Endothelial cell of hepatic sinusoid (primary cell): ENCODE results near the gene PTK6.
"Not testable (repeated sequence)": the region's sequence is repeated elsewhere in the genome, so short reads cannot be mapped to it uniquely, and the experiment has no call there.

Experiments used
- in situ Hi-C: cut with HindIII; loops from 2 replicates; pipeline ENCODE4 v1.10.0; 2017; ENCODE audit warnings: low sequenced_read_pairs

The PTK6 gene

GRCh38 chr20:63536997-63537524 is at the start of gene PTK6:
Gene PTK6 (minus strand): TSS chr20:63537376. CDS start chr20:63537314, 62 bp downstream.
- in situ Hi-C loops = loop anchor here (5.0 to 10.0 kb wide), 6 partner anchors 58 to 345 kb away; partner anchors contain the start of gene KCNQ2

- in situ Hi-C loops = no loop called here
Measured at GRCh38 chr20:63586797-63587196, 49.6 kb upstream of the PTK6 start.

- in situ Hi-C loops = no loop called here
Measured at GRCh38 chr20:63585616-63586565, 48.7 kb upstream of the PTK6 start.

GRCh38 chr20:63582382-63583063 is 45.3 kb upstream of the PTK6 start:
- in situ Hi-C loops = no loop called here

- in situ Hi-C loops = no loop called here
Measured at GRCh38 chr20:63580796-63581461, 43.8 kb upstream of the PTK6 start.

GRCh38 chr20:63579017-63579694 is 42.0 kb upstream of the PTK6 start:
- in situ Hi-C loops = no loop called here

GRCh38 chr20:63578224-63579016 is 41.2 kb upstream of the PTK6 start:
- in situ Hi-C loops = no loop called here

GRCh38 chr20:63577317-63577894 is 40.2 kb upstream of the PTK6 start:
- in situ Hi-C loops = no loop called here

- in situ Hi-C loops = no loop called here
Measured at GRCh38 chr20:63576311-63576710, 39.1 kb upstream of the PTK6 start.

GRCh38 chr20:63574829-63575743 is 37.9 kb upstream of the PTK6 start:
- in situ Hi-C loops = no loop called here

GRCh38 chr20:63574156-63574828 is 37.1 kb upstream of the PTK6 start, which contains the start of gene HELZ2:
Gene HELZ2 (minus strand): TSS chr20:63574239. CDS start chr20:63572385, 1,854 bp downstream.
- in situ Hi-C loops = no loop called here

GRCh38 chr20:63573647-63574131 is 36.5 kb upstream of the PTK6 start:
- in situ Hi-C loops = no loop called here

- in situ Hi-C loops = no loop called here
Measured at GRCh38 chr20:63572788-63573646, 35.8 kb upstream of the PTK6 start.

GRCh38 chr20:63572071-63572787 is 35.1 kb upstream of the PTK6 start:
- in situ Hi-C loops = no loop called here

- in situ Hi-C loops = not testable (repeated sequence)
Measured at GRCh38 chr20:63571087-63571478, 33.9 kb upstream of the PTK6 start.
